ENCODE results near the gene SND1.

SND1 gene

DNA sequence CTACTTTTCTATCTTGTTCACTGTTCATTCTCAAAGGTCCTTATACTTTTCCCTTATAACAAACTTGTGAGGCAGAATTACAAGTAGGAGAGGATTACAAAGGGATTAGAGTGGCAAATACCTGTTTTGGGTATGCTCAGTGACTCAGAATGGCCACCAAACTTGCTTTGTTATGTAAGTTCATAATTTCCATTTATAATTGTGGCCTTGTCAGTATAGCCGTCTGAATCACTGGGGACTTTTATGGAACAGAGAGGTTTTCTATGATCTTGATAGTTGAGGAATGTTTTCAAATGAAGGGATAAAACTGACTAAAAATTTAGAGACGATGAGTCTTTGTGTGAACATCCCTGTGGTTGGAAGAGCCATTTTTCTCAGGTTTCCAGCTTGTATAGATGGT is 116.2 kb downstream of the SND1 start:
- DNase-seq (ENCODE audit: low spot score): no peak

DNA sequence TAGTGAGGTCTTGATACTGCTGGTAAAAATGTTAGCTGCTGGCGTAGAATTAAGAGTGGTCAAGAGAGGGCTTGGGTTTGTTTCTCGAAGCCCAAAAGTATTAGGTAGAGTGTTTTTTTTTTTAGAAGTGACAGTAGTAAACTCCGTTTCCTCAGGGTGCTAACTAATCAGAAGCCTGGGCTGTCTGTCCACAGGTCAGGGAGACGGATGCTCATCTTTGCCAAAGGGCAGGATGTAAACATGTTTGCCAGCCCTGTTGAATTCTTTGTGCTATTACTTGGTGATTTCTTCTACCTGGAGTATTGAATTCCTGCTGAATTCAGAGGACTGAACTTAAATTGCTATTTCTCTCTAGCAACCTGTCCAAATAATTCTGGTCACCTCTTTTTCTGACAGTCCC is 117.1 kb downstream of the SND1 start:
- no peak for DNase-seq (ENCODE audit: low spot score)

DNA sequence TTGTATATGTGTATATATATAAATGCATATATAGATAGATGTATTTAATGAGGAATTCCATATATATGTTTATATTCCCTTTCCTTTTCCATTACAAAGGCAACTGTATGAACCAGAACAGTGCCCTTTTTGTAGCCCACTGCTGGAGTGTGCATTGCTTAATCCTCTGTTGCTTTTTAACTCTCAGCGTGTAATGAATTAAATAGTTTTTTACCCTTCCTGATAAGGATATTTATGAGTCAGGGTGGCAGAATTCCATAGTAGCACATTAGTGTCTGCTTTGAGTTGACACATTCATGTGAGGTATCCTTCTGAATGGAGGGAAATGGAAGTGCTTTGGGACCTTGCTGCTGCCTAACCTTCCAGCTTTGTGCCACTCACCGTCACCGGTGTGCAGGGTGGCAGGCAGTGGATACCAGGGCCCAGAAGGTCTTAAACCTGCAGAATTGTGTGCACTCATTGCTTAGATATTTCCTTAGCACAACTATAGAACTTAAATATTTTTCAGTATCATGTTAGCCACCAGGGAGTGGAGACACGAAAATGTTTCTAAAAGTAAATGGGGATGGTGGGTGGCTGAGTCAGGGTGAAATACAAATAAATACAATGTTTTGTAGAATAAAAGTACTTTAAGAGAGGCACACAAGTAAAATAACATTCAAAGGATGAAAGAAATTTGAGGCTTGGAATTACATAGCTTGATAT is 117.9 kb downstream of the SND1 start:
- no peak for DNase-seq (ENCODE audit: low spot score)

- DNase-seq (ENCODE audit: low spot score): no peak
Observed at GRCh38 chr7:127770885-127771284, 118.9 kb downstream of the SND1 start.

- DNase-seq (ENCODE audit: low spot score): no peak
Observed at GRCh38 chr7:127771707-127772106, 119.7 kb downstream of the SND1 start.

- DNase-seq (ENCODE audit: low spot score): no peak
Observed at GRCh38 chr7:127776776-127777386, 124.9 kb downstream of the SND1 start.

GRCh38 chr7:127780489-127780888 is 128.5 kb downstream of the SND1 start:
- no peak for DNase-seq (ENCODE audit: low spot score)

DNA sequence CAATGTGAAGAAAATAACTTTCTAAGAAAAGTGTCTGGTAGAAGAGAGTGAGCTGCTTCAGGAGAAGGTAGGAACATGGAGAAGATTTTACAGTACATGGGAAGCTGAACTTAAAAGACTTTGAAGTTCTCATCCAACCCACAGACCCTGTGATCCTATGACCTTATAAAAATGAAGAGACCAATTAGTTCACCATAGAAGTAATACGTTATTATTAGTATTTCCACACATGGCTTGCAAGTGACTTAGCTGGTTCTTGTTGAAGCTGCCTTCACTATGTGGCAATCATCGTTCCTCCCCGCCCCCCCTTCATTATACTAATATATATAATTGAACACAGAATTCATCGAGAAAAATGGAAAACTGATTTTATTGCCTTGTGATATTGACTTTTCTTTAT is 129.1 kb downstream of the SND1 start:
- no peak for DNase-seq (ENCODE audit: low spot score)

DNA sequence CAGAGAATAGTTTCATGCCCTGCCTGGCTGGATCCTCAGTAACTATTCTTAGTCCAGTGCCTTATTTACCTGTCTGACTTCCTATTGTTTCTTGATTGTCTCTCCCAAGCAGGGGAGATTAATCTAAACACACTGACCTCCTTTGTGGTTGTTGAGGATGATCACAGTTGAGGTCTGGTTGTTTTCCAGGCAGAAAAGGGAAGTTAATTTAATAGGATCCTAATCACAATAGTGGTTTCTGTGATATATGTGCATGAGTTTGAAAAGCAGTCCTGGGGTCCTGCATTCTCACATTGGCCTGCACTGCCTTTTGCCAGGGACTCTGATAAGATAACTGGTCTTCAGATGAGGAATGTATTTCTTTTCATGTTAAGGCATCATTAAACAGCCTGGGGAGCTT is 130.1 kb downstream of the SND1 start:
- DNase-seq (ENCODE audit: low spot score): peak; percentile 23

DNA sequence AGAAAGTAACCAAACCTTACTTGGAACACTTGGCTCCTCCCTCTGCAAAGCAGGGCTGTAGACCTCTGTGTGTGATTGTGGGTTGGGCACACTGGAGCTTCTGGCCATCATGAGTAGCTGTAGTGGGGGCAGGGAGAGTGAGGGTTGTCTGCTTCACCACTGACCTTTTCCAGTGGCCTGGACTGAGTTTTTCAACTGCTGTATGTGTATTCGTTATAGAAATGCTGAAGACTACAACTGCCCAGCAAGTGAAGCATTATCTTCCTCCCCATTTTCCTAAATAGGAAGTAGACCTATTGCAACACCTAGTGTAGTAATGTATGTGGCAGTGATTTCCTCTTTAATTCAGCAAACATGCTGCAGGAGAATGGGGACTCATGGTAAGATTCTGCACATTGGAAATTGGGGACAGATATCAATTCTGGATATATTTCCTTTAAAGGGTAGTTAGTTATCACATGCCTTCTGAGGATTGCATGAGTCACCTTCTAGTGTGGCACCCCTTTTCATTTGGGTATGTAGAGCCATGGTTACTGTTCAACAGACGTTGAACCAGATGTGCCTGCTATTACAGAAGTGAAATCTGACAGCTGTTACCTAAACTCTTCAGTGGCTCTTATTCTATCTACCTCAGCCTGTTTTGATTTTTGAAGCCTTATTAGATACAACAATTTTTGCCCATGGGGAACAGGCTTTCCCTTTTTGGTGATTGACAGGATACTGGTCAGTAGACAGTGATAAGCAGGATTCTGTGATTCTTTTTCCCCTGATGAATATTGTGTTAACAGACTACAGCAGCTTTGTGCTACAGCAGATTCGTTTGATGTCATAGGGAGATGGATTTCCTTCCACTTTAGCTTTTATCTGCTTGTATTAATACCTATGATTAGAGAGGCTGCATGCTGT is 130.9 kb downstream of the SND1 start:
- DNase-seq (ENCODE audit: low spot score): peak; percentile 74

GRCh38 chr7:127786184-127786583 is 134.2 kb downstream of the SND1 start:
- no peak for DNase-seq (ENCODE audit: low spot score)

- no peak for DNase-seq (ENCODE audit: low spot score)
Observed at GRCh38 chr7:127789031-127789430, 137.0 kb downstream of the SND1 start.

DNA sequence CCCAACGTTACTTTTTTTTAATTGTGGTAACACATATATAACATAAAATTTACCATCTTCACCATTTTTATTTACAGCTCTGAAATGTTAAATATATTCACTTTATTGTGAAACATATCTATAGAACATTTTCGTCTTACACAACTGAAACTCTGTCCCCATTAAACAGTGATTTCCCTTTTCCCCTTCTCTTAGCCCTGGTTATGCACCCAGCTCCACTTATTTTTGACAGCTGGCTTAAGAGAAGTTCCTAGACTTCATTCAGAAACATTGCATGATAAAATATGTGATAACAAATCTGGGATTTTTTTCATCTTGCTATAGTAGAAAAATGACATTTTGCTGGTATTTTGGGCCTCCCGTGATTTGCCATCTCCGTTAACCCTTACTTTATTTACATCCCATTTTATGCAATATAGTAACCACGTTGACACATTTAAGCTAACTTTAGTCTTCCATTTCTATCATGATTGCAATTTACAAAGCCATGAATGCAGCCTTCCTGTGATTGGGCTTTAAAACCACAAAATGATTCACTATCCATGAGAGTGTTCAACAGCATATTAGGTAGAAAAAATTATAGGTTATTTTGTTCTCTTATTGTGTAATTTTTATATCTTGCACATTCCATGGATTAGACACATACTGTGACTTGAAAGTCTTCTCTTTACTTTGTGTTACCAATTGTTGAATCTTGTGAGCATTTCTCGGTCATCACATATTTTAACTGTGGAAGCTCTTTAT is 139.6 kb downstream of the SND1 start:
- no peak for DNase-seq (ENCODE audit: low spot score)

DNA sequence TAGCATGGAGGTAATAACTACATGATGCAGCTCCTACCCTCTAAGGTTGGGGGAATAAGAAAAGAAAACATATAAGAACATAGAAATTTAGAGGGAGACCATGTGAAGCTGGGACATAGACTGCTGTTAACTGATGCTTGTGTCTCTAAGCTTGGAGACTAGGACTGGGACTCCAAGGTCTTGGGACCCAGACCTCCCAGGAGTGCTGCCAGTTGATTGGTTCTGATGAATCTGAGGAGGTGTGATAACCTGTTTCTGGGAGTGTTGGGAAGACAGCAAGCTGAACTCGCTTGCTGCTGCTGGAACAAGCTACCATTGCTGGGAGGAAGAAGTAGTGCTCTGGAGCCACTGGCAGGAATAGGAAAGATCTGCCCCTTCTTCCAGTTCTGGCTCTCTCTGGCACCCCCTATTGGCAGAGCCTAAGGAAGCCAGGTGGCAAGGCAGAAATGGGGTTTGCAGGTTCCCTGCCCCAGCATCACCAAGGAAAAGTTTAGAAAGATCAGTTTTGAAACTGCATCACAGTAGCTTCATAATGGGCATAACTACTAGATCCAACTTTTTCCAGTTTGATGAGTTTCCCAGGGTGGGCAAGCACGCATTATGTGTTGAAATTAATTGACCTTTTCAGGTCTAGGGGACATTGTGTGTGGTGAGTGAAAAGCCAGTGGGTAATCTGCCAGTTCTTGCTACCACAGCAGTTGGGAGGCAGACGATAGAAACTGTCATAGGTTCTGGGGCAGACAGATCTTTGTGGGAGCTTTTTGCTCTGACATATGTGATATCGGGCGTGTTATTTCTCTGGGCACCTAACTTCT is 140.7 kb downstream of the SND1 start:
- DNase-seq (ENCODE audit: low spot score): peak; percentile 65

GRCh38 chr7:127793582-127793981 is 141.6 kb downstream of the SND1 start:
- no peak for DNase-seq (ENCODE audit: low spot score)

GRCh38 chr7:127794136-127794535 is 142.1 kb downstream of the SND1 start:
- no peak for DNase-seq (ENCODE audit: low spot score)

- DNase-seq (ENCODE audit: low spot score): no peak
Observed at GRCh38 chr7:127794551-127794950, 142.6 kb downstream of the SND1 start.

GRCh38 chr7:127798023-127798422 is 146.0 kb downstream of the SND1 start:
- DNase-seq (ENCODE audit: low spot score): no peak

DNA sequence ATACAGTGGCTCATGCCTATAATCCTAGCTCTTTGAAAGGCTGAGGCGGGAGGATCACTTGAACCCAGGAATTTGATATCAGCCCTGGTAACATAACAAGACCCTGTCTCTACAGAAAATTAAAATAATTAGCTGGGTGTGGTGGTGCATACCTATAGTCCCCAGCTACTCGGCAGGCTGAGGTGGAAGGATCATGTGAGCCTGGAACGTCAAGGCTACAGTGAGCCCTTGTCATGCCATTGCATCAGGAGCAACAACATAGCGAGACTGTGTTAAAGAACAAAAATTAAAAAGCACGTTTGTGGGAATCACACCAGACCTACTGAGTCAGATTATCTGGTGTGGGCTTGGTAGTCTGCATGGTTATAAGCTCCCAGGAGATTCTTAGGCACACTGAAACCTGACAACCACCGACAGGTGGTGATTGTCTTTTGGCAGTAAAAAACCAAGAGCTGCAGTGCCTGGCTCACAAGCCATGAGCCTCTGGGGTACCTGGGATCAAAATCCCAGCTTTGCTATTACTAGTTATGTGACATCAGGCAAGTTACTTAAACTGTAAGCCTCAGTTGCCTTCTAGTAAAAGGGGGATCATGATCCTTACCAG is 146.9 kb downstream of the SND1 start:
- no peak for DNase-seq (ENCODE audit: low spot score)

- DNase-seq (ENCODE audit: low spot score): no peak
Observed at GRCh38 chr7:127799535-127800305, 147.7 kb downstream of the SND1 start.

Measured in NAMALWA (cell line).